Mononuclear cell (primary cell): ENCODE results near the gene ADAMTS10. TPM values are rescaled to one million over a fixed set of nuclear protein-coding genes. Genes with fewer than 3 reads are reported as not detected.
A peak's percentile ranks its signal among the peaks of the same experiment; 100 is the strongest.

Experiments used
- H3K27me3 ChIP-seq: 2 replicates; pipeline ENCODE4 v1.6.0; 2011; ENCODE audit warnings: low read length, control low read depth; ENCODE audit not compliant: insufficient read depth
- H3K4me1 ChIP-seq: 2 replicates; pipeline ENCODE4 v1.5.1; 2011; ENCODE audit warnings: mild to moderate bottlenecking, low read length, control low read depth; ENCODE audit not compliant: insufficient read depth
- H3K4me3 ChIP-seq: 2 replicates; pipeline ENCODE4 v1.5.1; 2011; ENCODE audit warnings: mild to moderate bottlenecking, low read length, moderate library complexity
- H3K9me3 ChIP-seq: 2 replicates; pipeline ENCODE4 v1.5.1; 2011; ENCODE audit warnings: low read depth, mild to moderate bottlenecking, control low read depth, low read length
- total RNA-seq: library from RNA; depleted of rRNA; stranded (reverse); fragments of >200 nt; gene quantifications from one replicate; pipeline ENCODE4 v1.2.3, GENCODE V29; 2012

Gene ADAMTS10
- total RNA-seq, 1 donor = 29.5 TPM

DNA sequence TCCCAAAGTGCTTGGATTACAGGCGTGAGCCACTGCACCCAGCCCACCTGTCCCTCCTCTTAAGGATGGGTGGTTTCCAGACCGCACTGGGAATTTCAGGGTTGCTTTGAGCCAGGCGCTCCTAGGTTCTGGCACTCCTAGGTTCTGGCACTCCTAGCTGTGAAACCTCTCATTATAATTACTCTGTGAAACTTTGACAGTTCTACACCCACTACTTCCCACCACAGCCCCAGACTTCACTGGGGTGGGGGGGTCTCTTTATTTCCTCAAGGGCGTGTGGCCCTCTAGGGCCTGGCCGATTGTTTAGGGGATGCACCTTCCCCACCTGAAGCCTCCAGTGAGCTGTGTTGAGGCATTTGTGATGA, 2.3 kb upstream of the ADAMTS10 start:
- Histone ChIP-seq H3K4me3 (no peak overlapping the region), H3K27me3 (peaks cover 12% of the 10 kb centered on the region), H3K4me1 (peaks cover 38% of the 10 kb centered on the region), H3K9me3 (no peaks in the 10 kb centered on the region)

- H3K4me1 ChIP-seq = peaks cover 38% of the 10 kb centered on the region
- peaks cover 12% of the 10 kb centered on the region for H3K27me3 ChIP-seq
- H3K9me3 ChIP-seq = no peaks in the 10 kb centered on the region
- no peak overlapping the region for H3K4me3 ChIP-seq
Observed at GRCh38 chr19:8611877-8612806, 1.6 kb upstream of the ADAMTS10 start.

DNA sequence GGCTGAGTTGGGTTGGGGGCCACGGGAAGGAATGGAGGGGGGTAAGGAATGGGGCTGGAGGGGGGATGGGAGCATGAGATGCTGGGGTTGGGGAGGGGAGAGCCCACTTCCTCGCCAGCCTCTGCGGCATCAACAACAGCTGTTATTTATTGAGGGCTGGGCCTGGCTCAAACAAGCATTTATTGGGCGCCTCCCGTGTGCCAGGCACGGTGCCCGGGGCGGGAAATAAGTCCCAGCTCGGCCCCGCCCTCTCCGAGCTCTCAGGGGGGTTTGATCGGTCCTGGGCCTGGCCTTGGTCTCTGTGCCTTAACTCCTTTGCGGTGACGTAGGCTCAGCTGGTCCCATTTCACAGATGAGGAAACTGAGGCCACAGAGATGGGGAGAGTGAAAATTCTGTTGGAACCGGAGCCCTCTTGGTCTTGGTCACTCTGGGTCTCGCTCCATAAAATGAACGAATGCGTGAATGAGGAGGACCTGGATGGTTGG, 919 bp upstream of the ADAMTS10 start:
- no peaks in the 10 kb centered on the region for H3K9me3 ChIP-seq
- peaks cover 12% of the 10 kb centered on the region for H3K27me3 ChIP-seq
- peaks cover 38% of the 10 kb centered on the region for H3K4me1 ChIP-seq
- H3K4me3 ChIP-seq = no peak overlapping the region

DNA sequence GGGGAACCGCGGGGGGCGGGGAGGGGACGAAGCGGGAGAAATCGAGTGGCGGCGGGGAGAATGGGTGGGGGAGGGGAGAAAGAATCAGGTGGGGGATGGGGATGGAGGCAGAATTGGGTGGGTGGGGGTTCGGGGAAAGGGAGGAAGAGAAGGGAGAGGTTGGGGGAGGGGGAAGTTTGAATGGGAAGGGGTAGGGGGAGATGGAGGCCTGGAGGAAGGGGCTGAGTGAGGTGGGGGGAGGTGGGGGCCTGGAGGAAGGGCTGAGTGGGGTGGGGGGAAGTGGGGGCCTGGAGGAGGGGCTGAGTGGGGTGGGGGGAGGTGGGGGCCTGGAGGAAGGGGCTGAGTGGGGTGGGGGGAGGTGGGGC, 403 bp upstream of the ADAMTS10 start:
- H3K4me1 ChIP-seq = peaks cover 34% of the 10 kb centered on the region
- H3K4me3 ChIP-seq = no peak overlapping the region
- H3K27me3 ChIP-seq = peaks cover 12% of the 10 kb centered on the region
- no peaks in the 10 kb centered on the region for H3K9me3 ChIP-seq

DNA sequence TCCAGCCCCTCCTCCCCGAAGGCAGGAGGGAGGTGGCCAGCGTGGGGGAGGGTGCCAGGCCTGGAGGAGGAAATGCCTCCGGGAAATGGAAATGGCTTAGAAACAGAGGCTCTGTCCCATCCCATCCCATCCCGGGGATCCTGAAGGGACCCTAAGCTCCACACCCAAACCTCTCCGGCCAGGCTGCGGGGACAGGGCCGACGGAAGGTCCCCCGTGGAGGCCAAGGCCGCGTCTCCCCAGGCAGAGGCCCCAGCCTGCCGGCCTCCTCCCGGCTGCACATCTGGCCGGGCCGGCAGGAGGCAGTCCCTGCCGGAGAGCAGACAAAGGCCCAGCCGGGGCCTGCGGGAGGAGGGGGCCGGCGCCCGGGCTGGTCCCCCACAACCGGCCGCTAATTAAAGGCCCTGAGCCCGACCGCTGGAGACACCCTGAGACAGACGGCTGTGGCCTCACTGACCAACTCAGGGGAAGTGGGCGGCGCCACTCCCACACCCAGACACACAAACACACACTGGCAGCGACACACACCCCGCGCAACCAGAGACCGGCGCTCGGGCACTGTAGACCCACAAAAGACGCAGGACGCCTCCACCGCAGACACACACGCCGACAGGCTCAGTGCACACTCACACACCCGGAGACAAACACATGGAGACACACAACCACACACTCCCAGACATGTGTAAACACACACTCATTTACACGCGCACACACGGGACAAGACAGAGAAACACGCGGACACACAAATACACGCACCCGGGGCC, 1.1 kb downstream of the ADAMTS10 start:
- Histone ChIP-seq H3K9me3 (no peaks in the 10 kb centered on the region), H3K27me3 (peaks cover 12% of the 10 kb centered on the region), H3K4me1 (peaks cover 27% of the 10 kb centered on the region), H3K4me3 (peak overlapping the region; percentile 50)

DNA sequence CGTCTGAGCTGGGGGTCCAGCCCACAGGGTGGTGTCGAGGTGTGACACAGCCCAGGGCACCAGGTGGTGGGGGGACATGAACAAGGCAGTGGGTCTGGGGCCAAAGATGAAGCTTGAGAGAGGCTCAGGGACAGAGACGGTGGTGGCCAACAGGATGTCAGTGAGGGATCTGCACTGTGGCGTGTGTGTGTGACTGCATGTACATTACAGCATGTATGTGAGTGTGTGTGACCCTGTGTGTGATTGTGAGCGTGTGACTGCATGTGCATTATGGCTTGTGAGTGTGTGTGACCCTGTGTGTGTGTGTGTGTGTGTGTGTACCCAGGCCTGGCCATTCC, 1.6 kb downstream of the ADAMTS10 start:
- peaks cover 12% of the 10 kb centered on the region for H3K27me3 ChIP-seq
- H3K4me1 ChIP-seq = peaks cover 27% of the 10 kb centered on the region
- H3K4me3 ChIP-seq = no peak overlapping the region
- H3K9me3 ChIP-seq = no peaks in the 10 kb centered on the region

- Histone ChIP-seq H3K9me3 (no peaks in the 10 kb centered on the region), H3K4me3 (no peak overlapping the region), H3K4me1 (peaks cover 27% of the 10 kb centered on the region), H3K27me3 (peaks cover 12% of the 10 kb centered on the region)
Observed at GRCh38 chr19:8607386-8607785, 3.1 kb downstream of the ADAMTS10 start.

GRCh38 chr19:8605514-8605913, 5.0 kb downstream of the ADAMTS10 start:
- H3K4me1 ChIP-seq = peaks cover 22% of the 10 kb centered on the region
- no peak overlapping the region for H3K4me3 ChIP-seq
- H3K9me3 ChIP-seq = no peaks in the 10 kb centered on the region
- peaks cover 12% of the 10 kb centered on the region for H3K27me3 ChIP-seq

GRCh38 chr19:8601796-8602195, 8.7 kb downstream of the ADAMTS10 start:
- Histone ChIP-seq H3K4me1 (no peaks in the 10 kb centered on the region), H3K9me3 (no peaks in the 10 kb centered on the region), H3K4me3 (no peak overlapping the region), H3K27me3 (no peaks in the 10 kb centered on the region)

DNA sequence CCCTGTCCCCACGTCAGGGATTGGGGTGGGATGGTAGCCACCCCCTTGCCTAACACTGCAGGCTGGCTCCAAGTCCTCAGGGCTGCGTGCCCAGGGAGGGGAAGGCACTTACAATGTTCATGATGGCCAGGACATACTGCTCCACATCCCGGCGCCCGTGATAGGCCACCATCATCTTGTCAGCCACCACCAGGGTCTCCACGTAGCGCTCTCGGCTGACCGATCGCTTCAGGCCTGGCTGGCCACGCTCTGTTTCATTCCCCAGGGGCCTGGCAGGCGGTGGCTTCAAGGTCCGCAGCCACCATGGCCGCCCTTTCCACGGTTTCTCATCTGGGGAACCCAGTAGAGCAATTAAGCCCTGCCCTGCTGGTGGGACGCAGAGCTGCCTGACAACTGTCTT, 9.7 kb downstream of the ADAMTS10 start:
- no peaks in the 10 kb centered on the region for H3K9me3 ChIP-seq
- no peaks in the 10 kb centered on the region for H3K27me3 ChIP-seq
- H3K4me3 ChIP-seq = no peak overlapping the region
- H3K4me1 ChIP-seq = no peaks in the 10 kb centered on the region

DNA sequence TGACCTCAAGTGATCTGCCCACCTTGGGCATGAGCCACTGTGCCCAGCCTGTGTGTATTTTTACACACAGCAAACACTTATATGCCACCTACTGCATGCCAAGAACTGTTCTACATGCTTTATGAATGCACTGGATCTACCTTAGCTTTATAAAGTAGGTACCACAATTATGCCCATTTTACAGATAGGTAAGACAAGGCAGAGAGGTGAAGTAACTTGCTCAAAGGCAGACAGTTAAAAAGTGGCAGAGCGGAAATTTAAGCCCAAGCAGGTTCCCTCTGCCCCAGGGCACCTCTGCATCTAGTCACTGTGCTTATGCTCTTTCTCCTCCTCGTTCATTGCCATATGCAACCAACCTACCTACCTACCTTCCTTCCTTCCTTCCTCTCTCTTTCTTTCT, 10.5 kb downstream of the ADAMTS10 start:
- Histone ChIP-seq H3K9me3 (no peaks in the 10 kb centered on the region), H3K27me3 (no peaks in the 10 kb centered on the region), H3K4me1 (no peaks in the 10 kb centered on the region), H3K4me3 (no peak overlapping the region)

DNA sequence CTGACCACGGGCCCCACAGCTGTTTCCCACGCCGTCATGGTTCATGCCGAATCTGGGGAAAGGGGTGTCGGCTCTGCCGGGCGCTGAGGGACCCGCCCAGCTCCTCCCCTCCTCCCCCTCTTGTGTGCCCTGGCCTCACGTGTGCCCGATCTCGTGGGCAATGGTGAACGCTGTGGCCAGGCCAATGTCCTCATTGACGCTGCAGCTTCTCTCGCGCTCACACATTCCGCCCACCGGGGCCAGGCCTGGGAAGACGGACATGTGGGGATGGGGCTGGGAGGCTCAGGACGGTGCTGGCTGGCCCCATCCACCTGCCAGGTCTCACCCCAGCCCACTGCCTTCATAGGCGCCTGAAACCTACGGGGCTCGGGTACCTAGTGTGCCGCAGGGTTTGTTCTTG, 14.3 kb downstream of the ADAMTS10 start:
- peaks cover 17% of the 10 kb centered on the region for H3K4me1 ChIP-seq
- peaks cover 6% of the 10 kb centered on the region for H3K27me3 ChIP-seq
- peaks cover 6% of the 10 kb centered on the region for H3K9me3 ChIP-seq
- H3K4me3 ChIP-seq = no peak overlapping the region

DNA sequence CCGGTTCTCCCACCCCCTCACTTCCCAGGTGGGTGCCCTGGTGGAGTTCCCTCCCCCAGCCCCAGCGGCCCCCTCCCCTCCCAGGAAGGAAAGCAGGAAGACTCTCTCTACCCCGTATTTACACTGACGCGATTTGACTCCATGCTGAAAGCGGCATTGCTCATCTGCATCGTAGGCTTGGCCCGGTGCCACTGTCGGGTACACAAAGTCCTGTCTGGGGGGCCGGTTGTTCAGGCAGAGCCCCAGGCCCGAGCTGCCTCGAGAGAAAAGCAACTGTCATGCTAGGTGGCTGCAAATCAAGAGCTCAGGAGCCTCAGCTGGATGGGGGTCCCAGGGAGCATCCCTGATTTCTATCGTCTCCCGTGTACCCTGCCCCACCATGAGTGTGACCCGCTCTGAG, 14.9 kb downstream of the ADAMTS10 start:
- Histone ChIP-seq H3K4me3 (no peak overlapping the region), H3K4me1 (peaks cover 17% of the 10 kb centered on the region), H3K9me3 (peaks cover 6% of the 10 kb centered on the region), H3K27me3 (peaks cover 6% of the 10 kb centered on the region)

GRCh38 chr19:8593931-8594330, 16.6 kb downstream of the ADAMTS10 start:
- Histone ChIP-seq H3K9me3 (peaks cover 6% of the 10 kb centered on the region), H3K4me3 (no peak overlapping the region), H3K4me1 (peaks cover 17% of the 10 kb centered on the region), H3K27me3 (peaks cover 6% of the 10 kb centered on the region)

DNA sequence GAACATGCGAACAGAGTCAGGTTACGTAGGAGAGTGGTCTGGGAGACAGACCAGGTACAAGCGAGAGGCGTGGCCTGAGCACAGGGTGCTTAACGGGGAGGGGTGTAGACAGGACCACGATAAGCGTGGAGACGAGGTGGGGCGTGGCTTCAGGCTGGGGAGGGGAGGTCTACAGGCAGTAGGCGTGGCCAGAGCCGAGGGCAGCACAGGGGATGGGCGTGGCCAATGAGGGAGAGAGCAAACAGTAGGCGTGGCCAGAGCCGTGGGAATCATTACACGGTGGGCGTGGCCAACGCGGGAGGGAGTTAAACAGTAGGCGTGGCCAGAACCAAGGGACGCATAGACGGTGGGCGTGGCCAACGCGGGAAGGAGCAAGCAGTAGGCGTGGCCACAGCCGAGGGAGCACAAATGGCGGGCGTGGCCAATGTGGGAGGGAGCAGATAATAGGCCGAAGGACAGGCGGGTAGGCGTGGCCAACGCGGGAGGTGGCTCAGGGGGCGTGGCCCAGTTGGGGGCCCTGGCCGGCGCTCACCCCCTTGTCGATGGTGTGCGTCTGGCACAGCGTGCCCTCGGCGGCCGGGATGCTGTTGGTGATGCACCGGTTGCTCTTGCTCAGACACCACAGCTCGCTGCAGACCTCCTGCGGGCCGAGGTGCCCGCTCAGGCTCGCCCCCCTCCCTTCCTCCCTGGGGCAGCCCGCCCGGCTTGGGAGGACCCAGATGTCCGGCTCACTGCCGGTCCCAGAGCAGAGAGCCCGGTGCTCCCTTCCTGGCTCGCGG, 18.1 kb downstream of the ADAMTS10 start:
- Histone ChIP-seq H3K9me3 (peaks cover 6% of the 10 kb centered on the region), H3K4me3 (no peak overlapping the region), H3K4me1 (peaks cover 17% of the 10 kb centered on the region), H3K27me3 (peaks cover 6% of the 10 kb centered on the region)
